OCI-LY1 (cell line): ENCODE results near the gene CDC14B.

Source experiments
- CTCF ChIP-seq: fragments of 200-600 bp; sonication (generic), shearing (Covaris generic); IDR thresholded peaks from 2 replicates; pipeline ENCODE4 v1.5.1; 2017; ENCODE audit warnings: mild to moderate bottlenecking, antibody characterized with exemption, low read length, moderate library complexity, mixed read lengths
- EZH2 ChIP-seq: fragments of 200-600 bp; sonication (generic), shearing (Covaris generic); IDR thresholded peaks from 2 replicates; pipeline ENCODE4 v1.8.0; 2017; ENCODE audit warnings: borderline replicate concordance, mixed run types, mild to moderate bottlenecking, antibody characterized with exemption, low read length, moderate library complexity, mixed read lengths

GRCh38 chr9:96556701-96557461 lies 62.8 kb downstream of the CDC14B start:
- TF ChIP-seq CTCF (no peak), EZH2 (no peak)
